GM18868 (cell line): ENCODE data around the gene ZNF804B.
"Not testable (repeated sequence)": the region's sequence is repeated elsewhere in the genome, so short reads cannot be mapped to it uniquely, and the experiment has no call there.

Experiments
- ATAC-seq: cut with Tn5 transposase; IDR thresholded peaks from one replicate; pipeline ENCODE4 v1.9.1; 2021; ENCODE audit warnings: mild to moderate bottlenecking, moderate library complexity; ENCODE audit not compliant: unreplicated experiment

The ZNF804B gene

GRCh38 chr7:89073776-89074175, 314.3 kb downstream of the ZNF804B start:
- no peak for ATAC-seq

- no peak for ATAC-seq
Measured at GRCh38 chr7:89077992-89078391, 318.5 kb downstream of the ZNF804B start.

- no peak for ATAC-seq
Measured at GRCh38 chr7:89085580-89085979, 326.1 kb downstream of the ZNF804B start.

GRCh38 chr7:89091550-89091949, 332.1 kb downstream of the ZNF804B start:
- ATAC-seq, result no peak

GRCh38 chr7:89094269-89094668, 334.8 kb downstream of the ZNF804B start:
- ATAC-seq, result no peak

- no peak for ATAC-seq
Measured at GRCh38 chr7:89103564-89103963, 344.1 kb downstream of the ZNF804B start.

- no peak for ATAC-seq
Measured at GRCh38 chr7:89104748-89105685, 345.5 kb downstream of the ZNF804B start.

GRCh38 chr7:89123871-89124270, 364.4 kb downstream of the ZNF804B start:
- ATAC-seq, result no peak

- no peak for ATAC-seq
Measured at GRCh38 chr7:89129600-89130375, 370.3 kb downstream of the ZNF804B start.

GRCh38 chr7:89133357-89133756, 373.9 kb downstream of the ZNF804B start:
- ATAC-seq, result no peak

- no peak for ATAC-seq
Measured at GRCh38 chr7:89133819-89134218, 374.3 kb downstream of the ZNF804B start.

- no peak for ATAC-seq
Measured at GRCh38 chr7:89145801-89146200, 386.3 kb downstream of the ZNF804B start.

- ATAC-seq, result no peak
Measured at GRCh38 chr7:89160107-89160506, 400.6 kb downstream of the ZNF804B start.

- ATAC-seq, result no peak
Measured at GRCh38 chr7:89165421-89165820, 405.9 kb downstream of the ZNF804B start.

- no peak for ATAC-seq
Measured at GRCh38 chr7:89170628-89171027, 411.1 kb downstream of the ZNF804B start.

GRCh38 chr7:89182116-89182515, 422.6 kb downstream of the ZNF804B start:
- no peak for ATAC-seq

- ATAC-seq, result no peak
Measured at GRCh38 chr7:89183712-89184111, 424.2 kb downstream of the ZNF804B start.

GRCh38 chr7:89200758-89201157, 441.3 kb downstream of the ZNF804B start:
- ATAC-seq, result peak; percentile 61

- no peak for ATAC-seq
Measured at GRCh38 chr7:89223900-89224395, 464.4 kb downstream of the ZNF804B start.

GRCh38 chr7:89228688-89229171, 469.2 kb downstream of the ZNF804B start:
- not testable (repeated sequence) for ATAC-seq

- no peak for ATAC-seq
Measured at GRCh38 chr7:89238156-89238555, 478.7 kb downstream of the ZNF804B start.
